ENCODE results near the gene BPIFB3. TPM values are rescaled to one million over a fixed set of nuclear protein-coding genes. Genes with fewer than 3 reads are reported as not detected.

The BPIFB3 gene
- total RNA-seq, 1 experiment from 2014 or later, result not detected

- Mint-ChIP-seq H3K4me1 (no peaks in the 10 kb centered on the region), H3K27me3 (ENCODE audit: low read depth) (no peaks in the 10 kb centered on the region; the same call in 1 of the 2 replicates), H3K9me3 (peaks cover 5% of the 10 kb centered on the region), H3K27ac (no peak overlapping the region), H3K36me3 (no peaks in the 10 kb centered on the region), H3K4me3 (no peak overlapping the region)
- DNase-seq (ENCODE audit: low spot score) (no peak), ATAC-seq (no peak)
- no peak for TF ChIP-seq AR (CRISPR knock-in tag; IDR thresholded peaks at IDR 0.05)
- TF ChIP-seq NFE2L1 (CRISPR knock-in tag; IDR thresholded peaks at IDR 0.05), result no peak
- TF ChIP-seq ZNF219 (CRISPR knock-in tag; IDR thresholded peaks at IDR 0.05; ENCODE audit: borderline replicate concordance), result no peak
- TF ChIP-seq FOXK1 (CRISPR knock-in tag; IDR thresholded peaks at IDR 0.05), result no peak
- POLR2A ChIA-PET, result no interaction called here
- CTCF ChIA-PET, result interaction anchor here (1.3 to 3.1 kb wide), 3 partner anchors 8 to 143 kb away, joined by 3 to 8 read pairs (median 5); no protein-coding TSS in a partner anchor
Observed at GRCh38 chr20:33069673-33070072, 16.0 kb downstream of the BPIFB3 start.

GRCh38 chr20:33070111-33071053 lies 16.7 kb downstream of the BPIFB3 start:
- Mint-ChIP-seq H3K36me3 (no peaks in the 10 kb centered on the region), H3K27me3 (ENCODE audit: low read depth) (no peaks in the 10 kb centered on the region; the same call in 1 of the 2 replicates), H3K4me3 (no peak overlapping the region), H3K4me1 (no peaks in the 10 kb centered on the region), H3K9me3 (peaks cover 5% of the 10 kb centered on the region), H3K27ac (no peak overlapping the region)
- no peak for ATAC-seq
- CTCF ChIA-PET, result no interaction called here
- TF ChIP-seq EMX1 (CRISPR knock-in tag; IDR thresholded peaks at IDR 0.05) (no peak), ZNF219 (CRISPR knock-in tag; IDR thresholded peaks at IDR 0.05; ENCODE audit: borderline replicate concordance) (no peak), ZMAT4 (CRISPR knock-in tag; IDR thresholded peaks at IDR 0.05) (no peak), CDX4 (CRISPR knock-in tag; IDR thresholded peaks at IDR 0.05; ENCODE audit: borderline replicate concordance) (no peak), NFE2L1 (CRISPR knock-in tag; IDR thresholded peaks at IDR 0.05) (no peak), MAX (CRISPR knock-in tag; IDR thresholded peaks at IDR 0.05) (no peak), ZNF396 (CRISPR knock-in tag; IDR thresholded peaks at IDR 0.05; ENCODE audit: borderline replicate concordance) (no peak), E2F5 (CRISPR knock-in tag; IDR thresholded peaks at IDR 0.05) (no peak), IRF1 (CRISPR knock-in tag; IDR thresholded peaks at IDR 0.05) (no peak), ZNF281 (CRISPR knock-in tag; IDR thresholded peaks at IDR 0.05) (no peak), PRRX2 (CRISPR knock-in tag; IDR thresholded peaks at IDR 0.05) (no peak), ERG (CRISPR knock-in tag; IDR thresholded peaks at IDR 0.05) (no peak), GRHL2 (CRISPR knock-in tag; IDR thresholded peaks at IDR 0.05; ENCODE audit: insufficient replicate concordance, severe bottlenecking) (no peak), SMAD3 (CRISPR knock-in tag; IDR thresholded peaks at IDR 0.05; ENCODE audit: borderline replicate concordance) (no peak)
- POLR2A ChIA-PET, result no interaction called here
- no peak for DNase-seq (ENCODE audit: low spot score)

Measured in WTC11 (cell line).